NCI-H2227 treated with DMSO at 0.1 percent for 48 hours (cell line): ENCODE measurements around the gene NFKBIZ.
"Not testable (repeated sequence)": the region's sequence is repeated elsewhere in the genome, so short reads cannot be mapped to it uniquely, and the experiment has no call there.

Experiments
- DNase-seq: peaks from one replicate; lab custom pipeline; 2025; lab: John Stamatoyannopoulos, UW

NFKBIZ gene

DNA sequence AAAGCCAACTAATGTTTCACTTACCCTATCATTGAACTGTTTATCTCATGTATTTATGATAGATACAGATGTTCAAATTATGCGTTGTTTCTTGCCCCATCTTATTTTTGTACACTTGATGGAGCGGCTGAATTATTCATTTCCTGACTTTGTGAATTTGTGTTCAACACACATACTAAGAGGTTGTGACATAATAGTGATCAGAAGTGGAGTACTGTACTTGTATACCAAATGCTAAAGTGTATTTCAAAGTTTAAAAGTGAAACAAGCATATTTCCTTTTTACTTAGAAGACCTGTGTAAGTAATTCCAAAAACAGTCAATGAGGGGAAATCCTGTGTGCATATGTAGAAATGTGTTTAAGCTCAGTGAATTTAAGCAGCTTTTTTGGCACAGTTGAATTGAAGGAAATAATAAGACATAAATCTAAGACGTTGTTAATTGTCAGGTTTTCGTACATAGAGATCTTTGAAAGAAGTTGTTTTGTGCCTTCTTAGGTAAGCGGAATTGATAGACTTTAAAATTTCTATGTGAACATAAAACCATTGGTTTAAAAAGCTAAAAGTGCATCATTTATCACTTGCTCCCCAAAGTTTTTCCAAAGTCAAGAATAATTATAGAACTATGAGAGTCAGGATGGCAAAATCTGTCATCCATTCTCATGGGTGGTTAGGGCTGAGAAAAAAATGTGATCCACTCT, 1.9 kb downstream of the NFKBIZ start:
- DNase-seq = no peak

GRCh38 chr3:101851850-101852714, 2.8 kb downstream of the NFKBIZ start:
- no peak for DNase-seq

DNA sequence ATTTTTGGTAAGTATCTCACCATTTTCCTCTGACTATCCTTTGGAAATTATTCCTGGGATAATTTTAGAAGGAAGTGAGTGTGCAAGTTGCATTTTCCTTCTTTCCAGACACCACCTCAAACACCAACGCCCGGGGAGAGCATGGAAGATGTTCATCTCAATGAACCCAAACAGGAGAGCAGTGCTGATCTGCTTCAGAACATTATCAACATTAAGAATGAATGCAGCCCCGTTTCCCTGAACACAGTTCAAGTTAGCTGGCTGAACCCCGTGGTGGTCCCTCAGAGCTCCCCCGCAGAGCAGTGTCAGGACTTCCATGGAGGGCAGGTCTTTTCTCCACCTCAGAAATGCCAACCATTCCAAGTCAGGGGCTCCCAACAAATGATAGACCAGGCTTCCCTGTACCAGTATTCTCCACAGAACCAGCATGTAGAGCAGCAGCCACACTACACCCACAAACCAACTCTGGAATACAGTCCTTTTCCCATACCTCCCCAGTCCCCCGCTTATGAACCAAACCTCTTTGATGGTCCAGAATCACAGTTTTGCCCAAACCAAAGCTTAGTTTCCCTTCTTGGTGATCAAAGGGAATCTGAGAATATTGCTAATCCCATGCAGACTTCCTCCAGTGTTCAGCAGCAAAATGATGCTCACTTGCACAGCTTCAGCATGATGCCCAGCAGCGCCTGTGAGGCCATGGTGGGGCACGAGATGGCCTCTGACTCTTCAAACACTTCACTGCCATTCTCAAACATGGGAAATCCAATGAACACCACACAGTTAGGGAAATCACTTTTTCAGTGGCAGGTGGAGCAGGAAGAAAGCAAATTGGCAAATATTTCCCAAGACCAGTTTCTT, 3.9 kb downstream of the NFKBIZ start:
- DNase-seq = no peak

DNA sequence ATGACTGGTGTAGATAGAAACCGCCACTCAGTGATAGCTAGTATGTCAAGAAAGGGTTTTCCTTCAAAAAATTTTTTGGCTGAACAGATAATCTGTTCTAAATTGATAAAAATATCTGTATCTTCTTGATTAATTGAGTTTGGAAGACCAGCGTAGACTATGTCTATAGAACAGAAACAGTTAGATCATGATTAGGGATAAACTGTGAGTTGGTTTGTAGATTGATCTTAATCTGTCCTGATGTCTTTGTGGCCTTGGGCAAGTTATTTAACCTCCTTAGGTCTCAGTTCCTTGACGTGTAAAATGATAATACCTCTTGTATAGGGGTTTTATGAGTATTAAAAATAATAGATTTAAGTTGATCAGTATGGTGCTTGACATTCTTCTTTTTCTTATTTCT, 4.7 kb downstream of the NFKBIZ start:
- DNase-seq = no peak

DNA sequence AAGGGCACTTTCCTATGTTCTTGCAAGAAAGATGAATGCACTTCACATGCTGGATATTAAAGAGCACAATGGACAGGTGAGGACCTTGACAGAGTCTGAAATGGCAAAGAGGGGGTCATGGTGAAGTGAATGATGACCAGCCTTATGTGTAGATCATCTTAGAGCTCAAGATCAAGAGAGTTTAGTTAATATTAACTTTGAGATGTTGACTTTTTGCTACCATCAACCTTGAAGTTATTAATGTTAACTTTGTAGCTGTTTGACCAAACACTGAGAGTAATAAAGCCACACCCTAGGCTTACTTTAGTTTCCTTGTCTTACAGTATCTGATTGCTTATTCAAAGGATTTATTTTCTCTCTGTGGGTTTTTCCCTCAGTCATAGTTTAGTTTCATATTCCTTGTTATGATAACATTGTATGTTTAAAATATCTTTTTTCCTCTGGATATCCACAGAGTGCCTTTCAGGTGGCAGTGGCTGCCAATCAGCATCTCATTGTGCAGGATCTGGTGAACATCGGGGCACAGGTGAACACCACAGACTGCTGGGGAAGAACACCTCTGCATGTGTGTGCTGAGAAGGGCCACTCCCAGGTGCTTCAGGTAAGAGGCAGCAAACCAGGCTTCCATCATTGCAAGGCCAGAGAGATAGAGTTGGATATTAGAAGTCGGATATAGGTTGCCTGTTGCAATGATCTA, 5.4 kb downstream of the NFKBIZ start:
- no peak for DNase-seq

DNA sequence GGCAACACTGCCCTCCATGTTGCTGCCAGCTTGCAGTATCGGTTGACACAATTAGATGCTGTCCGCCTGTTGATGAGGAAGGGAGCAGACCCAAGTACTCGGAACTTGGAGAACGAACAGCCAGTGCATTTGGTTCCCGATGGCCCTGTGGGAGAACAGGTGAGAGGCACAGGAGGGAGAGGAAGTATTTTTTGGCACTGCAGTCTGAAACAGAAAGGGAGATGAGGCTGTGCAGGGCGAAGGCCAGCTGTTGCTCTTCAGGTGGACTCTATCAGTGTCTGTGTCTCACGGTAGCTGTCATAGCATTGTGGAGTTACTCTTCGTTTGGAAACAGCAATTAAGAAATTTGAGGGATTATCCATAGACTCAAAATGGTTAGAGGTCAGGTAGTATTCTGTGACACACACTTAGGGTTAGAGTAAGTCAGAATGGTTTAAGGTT, 8.0 kb downstream of the NFKBIZ start:
- DNase-seq = no peak

GRCh38 chr3:101858464-101859030, 9.2 kb downstream of the NFKBIZ start:
- DNase-seq = no peak

- DNase-seq = no peak
These were observed 10.7 kb downstream of the NFKBIZ start for GRCh38 chr3:101859882-101860448.

DNA sequence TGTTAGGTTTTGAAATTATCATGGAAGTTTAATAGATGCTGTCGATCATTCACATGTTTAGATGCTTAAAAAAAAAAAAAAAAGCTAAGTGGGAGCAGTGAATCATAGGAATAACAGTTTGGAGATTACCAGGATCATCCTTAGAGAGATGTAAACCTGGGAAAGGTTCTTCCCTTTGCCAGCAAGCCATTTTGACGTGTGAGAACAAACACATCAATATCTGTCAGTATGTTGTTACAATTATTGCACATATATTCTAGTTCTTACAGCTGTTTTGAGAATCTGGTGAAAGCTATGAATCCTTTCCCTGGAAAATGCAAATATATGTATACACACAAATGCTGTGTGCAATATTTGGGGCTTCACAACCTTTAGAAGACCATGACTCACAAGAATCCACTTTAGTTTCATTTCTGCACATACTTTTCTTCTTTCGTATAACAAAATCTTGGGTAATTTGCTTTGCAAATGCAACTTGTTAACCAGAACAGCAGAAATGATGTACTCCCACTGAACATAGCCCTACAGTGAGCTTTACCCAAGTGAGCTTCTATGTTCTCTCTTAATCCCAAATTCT, 12.0 kb downstream of the NFKBIZ start:
- DNase-seq = no peak

DNA sequence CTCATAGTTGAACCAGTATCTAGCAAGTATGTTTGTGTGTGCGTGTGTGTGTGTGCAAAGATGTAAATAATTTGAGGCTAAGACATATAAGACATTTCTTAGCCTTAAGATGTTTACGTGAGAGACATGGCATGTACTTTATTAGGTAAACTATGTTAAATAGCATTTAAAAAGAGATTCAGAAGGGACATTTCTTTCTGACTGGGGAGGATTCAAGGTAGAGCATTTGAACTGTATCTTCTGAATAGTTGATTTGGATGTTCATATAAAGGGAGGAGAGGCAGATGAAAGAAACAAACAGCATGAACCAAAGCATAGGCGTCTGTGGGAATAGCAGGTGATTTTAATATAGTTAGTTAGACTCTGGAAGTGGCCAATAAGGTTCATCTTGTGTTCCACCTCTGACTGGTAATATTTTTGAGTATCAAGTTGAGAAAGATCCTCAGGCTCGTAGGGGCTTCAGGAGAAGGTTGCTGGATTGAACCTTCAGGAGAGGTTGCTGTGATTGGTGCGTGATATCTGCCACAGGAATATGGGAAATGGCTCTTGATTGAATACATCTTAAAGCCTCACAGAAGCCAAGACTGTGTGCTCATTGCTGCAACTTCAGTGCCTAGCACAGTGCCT, 12.6 kb downstream of the NFKBIZ start:
- no peak for DNase-seq

- no peak for DNase-seq
These were observed 13.3 kb downstream of the NFKBIZ start for GRCh38 chr3:101862416-101863165.

DNA sequence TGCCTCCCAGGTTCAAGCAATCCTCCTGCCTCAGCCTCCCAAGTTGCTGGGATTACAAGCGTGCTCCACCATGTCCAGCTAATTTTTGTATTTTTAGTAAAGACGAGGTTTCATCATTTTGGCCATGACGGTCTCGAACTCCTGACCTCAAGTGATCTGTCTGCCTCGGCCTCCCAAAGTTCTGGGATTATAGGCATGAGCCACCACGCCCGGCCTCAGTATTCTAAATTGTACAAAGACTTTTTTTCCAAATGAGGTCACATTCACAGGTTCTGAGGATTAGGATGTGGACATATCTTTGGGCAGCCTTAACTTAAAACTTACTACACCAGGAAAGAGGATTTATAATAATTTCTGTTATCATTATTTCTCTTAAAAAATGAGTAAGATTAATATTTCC, 15.6 kb downstream of the NFKBIZ start:
- not testable (repeated sequence) for DNase-seq

GRCh38 chr3:101865751-101866509, 16.6 kb downstream of the NFKBIZ start:
- DNase-seq = no peak

DNA sequence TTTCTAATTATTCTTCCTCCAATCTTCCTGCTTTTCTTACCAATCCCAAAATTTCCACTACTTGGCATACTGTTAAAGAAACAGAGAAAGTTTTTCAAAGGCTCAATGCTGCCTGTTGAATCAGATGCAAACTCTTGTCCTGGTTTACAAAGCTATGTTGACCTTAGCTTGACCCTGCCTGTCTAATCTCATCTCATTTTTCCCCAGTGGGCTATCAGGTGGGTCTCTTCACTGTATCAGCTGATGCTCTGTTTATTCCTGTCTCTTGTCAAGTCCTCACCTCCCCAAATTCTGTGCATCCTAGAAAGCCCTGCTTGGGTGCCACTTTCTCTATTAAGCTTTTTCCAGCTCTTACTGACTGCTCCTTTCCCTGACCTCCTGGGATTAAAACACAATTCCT, 18.2 kb downstream of the NFKBIZ start:
- DNase-seq = no peak

- no peak for DNase-seq
These were observed 18.7 kb downstream of the NFKBIZ start for GRCh38 chr3:101867996-101868395.

DNA sequence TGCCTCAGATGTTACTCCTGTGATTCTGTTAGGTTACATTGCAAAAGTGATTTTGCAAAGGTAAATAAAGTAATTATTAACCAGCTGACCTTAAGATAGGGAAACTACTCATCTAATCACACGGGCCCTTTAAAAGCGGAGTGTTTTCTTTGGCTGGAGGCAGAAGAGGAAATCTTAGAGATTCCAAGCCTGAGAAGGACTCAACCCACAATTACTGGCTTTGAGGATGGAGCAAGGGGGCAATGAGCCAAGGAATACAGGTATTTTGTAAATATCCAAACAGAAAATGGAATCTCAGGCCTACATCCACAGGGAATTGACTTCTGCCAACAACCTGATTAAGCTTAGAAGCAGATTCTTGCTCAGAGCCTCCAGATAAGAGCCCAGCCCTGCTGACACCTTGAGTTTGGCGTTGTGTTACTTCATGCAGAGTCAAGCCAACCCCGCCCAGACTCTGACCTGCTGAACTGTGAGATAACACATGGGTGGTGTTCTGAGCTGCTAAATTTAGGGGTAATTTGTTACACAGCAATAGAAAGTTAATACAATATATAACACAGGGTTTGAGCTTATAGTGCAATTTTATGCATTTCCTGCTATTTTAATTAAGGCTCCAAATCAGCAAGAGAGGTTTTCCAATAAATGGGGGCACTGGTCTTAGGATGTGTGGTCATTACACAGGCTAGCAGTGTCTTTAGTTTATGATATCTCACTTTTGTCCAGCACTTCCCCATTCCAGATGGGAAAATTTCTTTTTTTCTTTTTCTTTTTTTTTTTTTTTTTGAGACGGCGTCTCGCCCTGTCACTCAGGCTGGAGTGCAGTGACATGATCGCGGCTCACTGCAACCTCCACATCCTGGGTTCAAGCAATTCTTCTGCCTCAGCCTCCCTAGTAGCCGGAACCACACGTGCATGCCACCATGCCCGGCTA, 19.5 kb downstream of the NFKBIZ start:
- DNase-seq = no peak

- DNase-seq = no peak
These were observed 20.8 kb downstream of the NFKBIZ start for GRCh38 chr3:101870138-101870537.

DNA sequence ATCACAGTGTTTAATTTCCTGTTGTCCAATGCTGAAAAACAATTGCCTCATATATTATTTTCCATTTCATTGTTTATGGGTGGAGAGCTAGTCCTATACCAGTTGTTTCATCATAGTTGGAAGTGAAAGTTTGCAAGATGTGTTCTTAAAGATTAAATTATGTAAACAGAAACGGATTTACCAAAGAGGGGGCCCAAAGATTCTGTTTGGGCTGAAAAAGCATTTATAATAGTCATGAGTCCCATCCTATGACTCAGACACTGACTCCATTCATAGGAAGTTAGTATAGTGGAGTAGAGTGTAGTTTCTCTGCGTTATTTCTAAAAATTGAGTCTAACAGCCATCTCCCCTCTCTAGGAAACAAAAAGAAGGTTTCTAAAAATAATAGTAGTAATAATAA, 24.3 kb downstream of the NFKBIZ start:
- DNase-seq = no peak
